ENCODE data around the gene ARHGAP10. TPM values are rescaled to one million over a fixed set of nuclear protein-coding genes. Genes with fewer than 3 reads are reported as not detected.

ARHGAP10 gene
- polyA plus RNA-seq, 1 experiment, result 20.2 TPM

DNA sequence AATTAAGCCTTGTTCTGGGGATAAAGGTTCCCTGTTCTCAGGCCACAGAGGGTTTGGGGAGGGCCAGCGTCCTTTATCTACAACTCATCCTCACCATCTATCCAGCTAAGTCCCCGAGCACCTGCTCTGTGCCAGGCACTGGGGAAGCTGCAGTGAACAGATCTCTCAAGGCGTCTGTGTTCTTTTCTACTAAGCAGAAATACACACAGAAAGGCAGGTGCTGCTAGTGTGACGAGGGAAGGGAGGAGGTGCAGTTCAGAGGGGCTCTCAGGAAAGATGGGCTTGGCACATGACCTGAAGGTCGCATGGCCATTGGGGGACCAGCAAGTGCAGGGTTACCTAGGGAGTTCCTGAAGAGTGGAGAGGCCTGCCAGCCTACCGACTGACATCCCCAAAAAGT is 358.1 kb downstream of the ARHGAP10 start:
- TF ChIP-seq, protein P1, sequence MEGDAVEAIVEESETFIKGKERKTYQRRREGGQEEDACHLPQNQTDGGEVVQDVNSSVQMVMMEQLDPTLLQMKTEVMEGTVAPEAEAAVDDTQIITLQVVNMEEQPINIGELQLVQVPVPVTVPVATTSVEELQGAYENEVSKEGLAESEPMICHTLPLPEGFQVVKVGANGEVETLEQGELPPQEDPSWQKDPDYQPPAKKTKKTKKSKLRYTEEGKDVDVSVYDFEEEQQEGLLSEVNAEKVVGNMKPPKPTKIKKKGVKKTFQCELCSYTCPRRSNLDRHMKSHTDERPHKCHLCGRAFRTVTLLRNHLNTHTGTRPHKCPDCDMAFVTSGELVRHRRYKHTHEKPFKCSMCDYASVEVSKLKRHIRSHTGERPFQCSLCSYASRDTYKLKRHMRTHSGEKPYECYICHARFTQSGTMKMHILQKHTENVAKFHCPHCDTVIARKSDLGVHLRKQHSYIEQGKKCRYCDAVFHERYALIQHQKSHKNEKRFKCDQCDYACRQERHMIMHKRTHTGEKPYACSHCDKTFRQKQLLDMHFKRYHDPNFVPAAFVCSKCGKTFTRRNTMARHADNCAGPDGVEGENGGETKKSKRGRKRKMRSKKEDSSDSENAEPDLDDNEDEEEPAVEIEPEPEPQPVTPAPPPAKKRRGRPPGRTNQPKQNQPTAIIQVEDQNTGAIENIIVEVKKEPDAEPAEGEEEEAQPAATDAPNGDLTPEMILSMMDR (IDR thresholded peaks at IDR 0.05; ENCODE audit: insufficient read depth, low read depth, low read length), result no peak

DNA sequence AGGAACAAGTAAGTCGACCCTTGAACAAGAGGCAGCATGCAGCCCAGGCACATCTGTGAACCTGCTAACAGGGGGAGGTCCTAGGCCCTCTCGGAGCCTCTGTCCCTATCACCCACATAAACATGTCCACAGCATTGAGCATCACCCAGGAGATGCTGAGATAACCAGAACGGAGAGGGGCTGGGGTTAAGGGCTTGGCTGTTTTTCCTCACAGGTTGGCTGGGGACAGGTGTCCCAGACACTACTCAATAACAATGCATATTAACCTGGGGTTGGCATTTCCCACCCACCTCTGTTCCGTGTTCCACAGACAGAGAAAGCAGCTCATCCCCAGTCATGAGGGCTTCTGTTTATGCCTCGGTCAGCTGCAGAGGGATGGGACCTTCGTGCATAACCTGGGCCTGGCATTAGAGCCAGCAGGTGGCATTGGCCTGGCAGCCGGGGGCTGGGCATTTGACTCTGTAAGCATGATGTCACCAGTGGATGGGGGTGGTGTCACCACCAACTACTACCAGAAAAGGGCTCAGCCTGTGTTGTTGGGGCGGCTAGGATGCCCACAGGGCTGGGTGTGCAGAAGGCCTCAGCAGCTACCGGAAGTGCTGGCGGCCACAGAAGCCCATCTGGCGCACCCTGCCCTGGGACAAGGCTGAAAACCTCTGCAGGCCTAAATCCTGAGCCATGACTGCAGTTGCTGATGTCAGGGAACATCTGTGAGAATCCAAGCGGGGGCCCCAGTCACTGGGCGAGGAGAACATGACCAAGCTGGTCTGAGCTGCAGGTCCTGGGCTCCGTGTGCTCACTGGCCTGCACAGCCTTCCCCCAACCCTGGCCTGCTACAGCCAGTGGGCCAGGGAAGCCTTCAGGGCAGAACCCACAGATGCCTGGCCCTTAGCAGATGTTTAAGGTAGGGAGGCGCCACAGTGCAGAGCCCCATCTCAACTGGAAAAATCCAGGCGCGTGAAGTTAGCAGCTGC is 358.9 kb downstream of the ARHGAP10 start:
- no peaks in the 10 kb centered on the region for H3K27me3 ChIP-seq (ENCODE audit: control insufficient read depth, insufficient read depth, low read length)
- CTCF ChIA-PET, result no interaction called here
- POLR2A ChIA-PET, result no interaction called here
- no peak for DNase-seq (ENCODE audit: low read depth)
- H3K36me3 ChIP-seq (ENCODE audit: control insufficient read depth, insufficient read depth, low read length), result no peaks in the 10 kb centered on the region
- TF ChIP-seq, protein P1 (IDR thresholded peaks at IDR 0.05; ENCODE audit: insufficient read depth, low read depth, low read length), result no peak
- no peak overlapping the region for H3K4me3 ChIP-seq (ENCODE audit: low read depth, low read length)

More for the DNA sequence above, 358.1 kb downstream of the ARHGAP10 start:
- ChIA-PET CTCF (no interaction called here), POLR2A (no interaction called here)
- Histone ChIP-seq H3K36me3 (ENCODE audit: control insufficient read depth, insufficient read depth, low read length) (no peaks in the 10 kb centered on the region), H3K4me3 (ENCODE audit: low read depth, low read length) (no peak overlapping the region), H3K27me3 (ENCODE audit: control insufficient read depth, insufficient read depth, low read length) (no peaks in the 10 kb centered on the region)
- no peak for DNase-seq (ENCODE audit: low read depth)

DNA sequence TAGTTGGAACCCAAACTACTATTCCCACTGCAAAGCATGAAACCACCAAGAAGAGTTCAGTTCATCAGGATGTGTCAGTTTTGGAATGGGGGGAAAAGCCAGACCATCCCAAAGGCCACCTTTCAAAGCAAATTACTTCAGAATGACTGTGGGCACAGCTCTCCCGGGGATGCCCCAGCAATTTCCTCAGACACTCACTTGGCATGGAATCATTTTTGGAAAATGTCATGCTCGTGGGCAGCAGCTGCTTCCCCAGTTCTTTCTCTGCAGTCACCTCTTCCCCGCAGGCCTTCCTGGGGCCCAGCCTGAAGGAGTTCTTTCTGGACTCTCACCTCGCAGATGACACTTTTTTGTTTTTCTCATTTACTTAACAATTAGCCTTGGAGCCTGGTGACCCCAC is 360.0 kb downstream of the ARHGAP10 start:
- Histone ChIP-seq H3K4me3 (ENCODE audit: low read depth, low read length) (no peak overlapping the region), H3K36me3 (ENCODE audit: control insufficient read depth, insufficient read depth, low read length) (no peaks in the 10 kb centered on the region), H3K27me3 (ENCODE audit: control insufficient read depth, insufficient read depth, low read length) (no peaks in the 10 kb centered on the region)
- DNase-seq (ENCODE audit: low read depth), result no peak
- ChIA-PET CTCF (interaction anchor here (0.6 kb wide), 1 partner anchor 138 kb away, joined by 3 read pairs; no protein-coding TSS in a partner anchor), POLR2A (no interaction called here)
- TF ChIP-seq, protein P1 (IDR thresholded peaks at IDR 0.05; ENCODE audit: insufficient read depth, low read depth, low read length), result no peak

DNA sequence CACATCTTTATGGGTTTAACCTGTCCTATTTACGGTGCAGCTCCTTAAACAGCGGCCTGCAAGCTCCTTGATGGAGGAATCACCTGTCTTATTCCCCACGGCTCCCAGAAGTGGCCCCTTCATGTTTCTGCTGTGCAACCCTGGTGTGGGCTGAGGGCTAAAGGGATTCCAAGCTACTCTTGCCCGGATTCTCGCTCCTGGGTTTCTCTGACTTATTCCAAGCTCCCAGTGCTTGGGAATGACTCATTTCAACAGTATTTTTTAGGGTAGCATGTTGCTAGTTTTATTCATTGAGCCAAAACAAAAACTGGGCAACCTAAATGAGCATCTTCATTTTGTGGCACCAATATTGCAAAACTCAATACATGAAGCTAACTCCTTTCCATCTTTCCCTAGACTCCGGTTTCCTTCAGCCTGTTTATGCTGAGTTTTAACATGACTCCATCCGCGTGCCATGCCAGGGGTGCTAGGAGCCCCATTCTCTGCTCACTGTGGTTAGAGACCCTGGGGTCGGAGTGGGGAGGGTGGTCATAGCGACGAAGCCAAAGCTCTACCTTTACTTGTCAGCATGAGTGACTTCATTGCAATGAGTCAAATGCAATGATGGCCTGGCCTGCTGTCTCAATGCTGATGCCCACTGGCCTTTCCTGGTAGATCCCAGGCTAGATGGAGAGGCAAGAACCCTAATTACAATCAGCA is 360.6 kb downstream of the ARHGAP10 start:
- POLR2A ChIA-PET, result no interaction called here
- CTCF ChIA-PET, result interaction anchor here (0.6 kb wide), 1 partner anchor 139 kb away, joined by 3 read pairs; no protein-coding TSS in a partner anchor
- DNase-seq (ENCODE audit: low read depth), result no peak
- no peaks in the 10 kb centered on the region for H3K27me3 ChIP-seq (ENCODE audit: control insufficient read depth, insufficient read depth, low read length)
- no peak overlapping the region for H3K4me3 ChIP-seq (ENCODE audit: low read depth, low read length)
- TF ChIP-seq, protein P1 (IDR thresholded peaks at IDR 0.05; ENCODE audit: insufficient read depth, low read depth, low read length), result no peak
- no peaks in the 10 kb centered on the region for H3K36me3 ChIP-seq (ENCODE audit: control insufficient read depth, insufficient read depth, low read length)

DNA sequence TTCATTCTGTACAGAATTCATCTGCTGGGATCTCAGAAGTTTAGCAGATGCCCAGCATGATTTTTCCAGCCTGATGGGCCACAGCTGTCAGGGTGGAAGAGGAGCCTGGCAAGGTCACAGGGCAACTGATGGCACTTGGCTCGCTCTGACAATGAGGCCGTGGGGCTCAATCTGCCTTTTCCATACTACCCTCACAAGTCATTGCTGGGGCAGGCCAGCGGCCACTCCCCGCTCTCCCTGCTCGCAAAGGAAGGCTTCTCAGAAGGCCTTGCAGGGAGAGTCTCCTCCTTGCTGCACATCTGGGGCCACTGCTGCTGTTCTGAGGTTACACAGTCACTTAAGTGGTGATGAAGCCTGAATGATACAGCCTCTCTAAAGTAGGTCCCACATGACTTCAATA is 361.2 kb downstream of the ARHGAP10 start:
- TF ChIP-seq, protein P1 (IDR thresholded peaks at IDR 0.05; ENCODE audit: insufficient read depth, low read depth, low read length), result no peak
- Histone ChIP-seq H3K36me3 (ENCODE audit: control insufficient read depth, insufficient read depth, low read length) (no peaks in the 10 kb centered on the region), H3K4me3 (ENCODE audit: low read depth, low read length) (no peak overlapping the region), H3K27me3 (ENCODE audit: control insufficient read depth, insufficient read depth, low read length) (no peaks in the 10 kb centered on the region)
- no peak for DNase-seq (ENCODE audit: low read depth)
- ChIA-PET CTCF (no interaction called here), POLR2A (no interaction called here)

All from BJ (cell line).